ENCODE data around the gene DAND5. TPM values are rescaled to one million over a fixed set of nuclear protein-coding genes. Genes with fewer than 3 reads are reported as not detected.

DAND5 gene
- total and polyA plus RNA-seq, 9 donors: 0.11 to 0.15 TPM; not detected in 7

- no peak overlapping the region for H3K27ac ChIP-seq
- TF ChIP-seq POLR2A (IDR thresholded peaks at IDR 0.05): no peak
- no peak for TF ChIP-seq CTCF (IDR thresholded peaks at IDR 0.05)
- no peak for TF ChIP-seq EP300 (IDR thresholded peaks at IDR 0.05)
- no peaks in the 10 kb centered on the region for H3K36me3 ChIP-seq
- WGBS, 3 donors: 76 to 82% (median 81%) methylated on average over 10 of the region's 10 CpGs
- peaks cover 1% of the 10 kb centered on the region for H3K4me1 ChIP-seq (ENCODE audit: insufficient read depth)
- no peaks in the 10 kb centered on the region for H3K27me3 ChIP-seq
- no peak for DNase-seq
- no peaks in the 10 kb centered on the region for H3K9me3 ChIP-seq
- intact Hi-C loops (cut with DNase I): loop anchor here in 2 of 4 donors (5.0 kb wide), 1 partner anchor 75 kb away; no protein-coding TSS in a partner anchor
- H3K4me3 ChIP-seq: no peak overlapping the region
Observed at GRCh38 chr19:12987781-12988180, 18.4 kb downstream of the DAND5 start.

GRCh38 chr19:12990431-12990830 is 21.1 kb downstream of the DAND5 start:
- Histone ChIP-seq H3K27me3 (no peaks in the 10 kb centered on the region), H3K4me1 (ENCODE audit: insufficient read depth) (peaks cover 3% of the 10 kb centered on the region), H3K27ac (no peak overlapping the region), H3K4me3 (no peak overlapping the region), H3K9me3 (no peaks in the 10 kb centered on the region), H3K36me3 (no peaks in the 10 kb centered on the region)
- WGBS, 3 donors: 37 to 54% (median 39%) methylated on average over 22 of the region's 22 CpGs
- TF ChIP-seq EP300 (IDR thresholded peaks at IDR 0.05): no peak
- no peak for TF ChIP-seq CTCF (IDR thresholded peaks at IDR 0.05)
- TF ChIP-seq POLR2A (IDR thresholded peaks at IDR 0.05): no peak
- peak in 1 of 5 donors; percentile 19 for DNase-seq
- intact Hi-C loops (cut with DNase I): no loop called here

GRCh38 chr19:12990853-12991252 is 21.5 kb downstream of the DAND5 start:
- H3K27ac ChIP-seq: no peak overlapping the region
- DNase-seq: no peak
- no peaks in the 10 kb centered on the region for H3K9me3 ChIP-seq
- H3K4me3 ChIP-seq: no peak overlapping the region
- H3K27me3 ChIP-seq: no peaks in the 10 kb centered on the region
- TF ChIP-seq EP300 (IDR thresholded peaks at IDR 0.05) (no peak), CTCF (IDR thresholded peaks at IDR 0.05) (no peak), POLR2A (IDR thresholded peaks at IDR 0.05) (no peak)
- intact Hi-C loops (cut with DNase I): no loop called here
- WGBS, 3 donors: 78 to 79% (median 78%) methylated on average over 3 of the region's 3 CpGs
- peaks cover 3% of the 10 kb centered on the region for H3K4me1 ChIP-seq (ENCODE audit: insufficient read depth)
- no peaks in the 10 kb centered on the region for H3K36me3 ChIP-seq

DNA sequence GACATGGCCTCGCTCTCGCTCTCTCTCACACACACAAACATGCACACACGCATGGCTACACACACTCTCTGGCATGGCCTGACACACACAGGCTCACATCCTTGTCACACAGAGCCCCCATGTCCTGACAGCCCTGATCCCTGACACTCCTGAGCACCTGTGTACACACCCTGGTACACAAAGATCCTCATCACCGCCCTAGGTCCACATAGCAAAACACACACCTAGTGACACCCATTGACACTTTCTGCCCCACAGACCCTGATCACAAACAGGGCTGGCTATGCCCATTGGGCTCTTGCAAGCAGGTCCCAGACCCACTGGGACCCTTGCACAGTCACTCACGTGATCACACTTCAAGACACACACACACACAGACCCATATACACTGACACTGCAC is 21.9 kb downstream of the DAND5 start:
- no peak for DNase-seq
- Histone ChIP-seq H3K27ac (no peak overlapping the region), H3K4me1 (ENCODE audit: insufficient read depth) (peaks cover 3% of the 10 kb centered on the region), H3K4me3 (no peak overlapping the region), H3K36me3 (no peaks in the 10 kb centered on the region), H3K9me3 (no peaks in the 10 kb centered on the region), H3K27me3 (no peaks in the 10 kb centered on the region)
- intact Hi-C loops (cut with DNase I): no loop called here
- 96 to 99% (median 97%) methylated on average over 5 of the region's 5 CpGs for WGBS, 3 donors
- TF ChIP-seq EP300 (IDR thresholded peaks at IDR 0.05) (no peak), CTCF (IDR thresholded peaks at IDR 0.05) (no peak), POLR2A (IDR thresholded peaks at IDR 0.05) (no peak)

Data from ovary (tissue), 9 donors.